ENCODE measurements around the gene ASPG.

DNA sequence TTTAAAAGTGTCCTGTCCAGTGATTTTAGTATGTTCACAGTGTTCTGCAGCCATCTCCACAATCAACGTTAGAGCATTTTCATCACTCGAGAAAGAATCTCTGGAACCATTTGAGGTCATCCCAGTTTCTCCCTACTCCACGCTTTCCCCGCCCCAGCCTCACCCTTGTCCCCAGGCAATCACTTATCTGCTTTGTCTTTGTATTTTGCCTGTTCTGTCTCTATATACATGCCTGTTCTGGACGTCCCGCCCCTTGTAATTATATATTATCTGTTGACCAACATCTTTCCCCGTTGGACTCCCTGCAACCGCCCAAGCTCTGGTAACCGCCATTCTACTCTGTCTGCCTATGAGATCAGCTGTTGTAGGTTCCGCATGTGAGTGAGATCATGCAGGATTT is 21.5 kb upstream of the ASPG start:
- TF ChIP-seq, protein P1, sequence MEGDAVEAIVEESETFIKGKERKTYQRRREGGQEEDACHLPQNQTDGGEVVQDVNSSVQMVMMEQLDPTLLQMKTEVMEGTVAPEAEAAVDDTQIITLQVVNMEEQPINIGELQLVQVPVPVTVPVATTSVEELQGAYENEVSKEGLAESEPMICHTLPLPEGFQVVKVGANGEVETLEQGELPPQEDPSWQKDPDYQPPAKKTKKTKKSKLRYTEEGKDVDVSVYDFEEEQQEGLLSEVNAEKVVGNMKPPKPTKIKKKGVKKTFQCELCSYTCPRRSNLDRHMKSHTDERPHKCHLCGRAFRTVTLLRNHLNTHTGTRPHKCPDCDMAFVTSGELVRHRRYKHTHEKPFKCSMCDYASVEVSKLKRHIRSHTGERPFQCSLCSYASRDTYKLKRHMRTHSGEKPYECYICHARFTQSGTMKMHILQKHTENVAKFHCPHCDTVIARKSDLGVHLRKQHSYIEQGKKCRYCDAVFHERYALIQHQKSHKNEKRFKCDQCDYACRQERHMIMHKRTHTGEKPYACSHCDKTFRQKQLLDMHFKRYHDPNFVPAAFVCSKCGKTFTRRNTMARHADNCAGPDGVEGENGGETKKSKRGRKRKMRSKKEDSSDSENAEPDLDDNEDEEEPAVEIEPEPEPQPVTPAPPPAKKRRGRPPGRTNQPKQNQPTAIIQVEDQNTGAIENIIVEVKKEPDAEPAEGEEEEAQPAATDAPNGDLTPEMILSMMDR (IDR thresholded peaks at IDR 0.05; ENCODE audit: low read length): no peak
- no peak for TF ChIP-seq EZH2 (optimal IDR thresholded peaks at IDR 0.05; ENCODE audit: low read depth, low read length)
